ENCODE results near the gene P2RX4.
"Not testable (repeated sequence)": the region's sequence is repeated elsewhere in the genome, so short reads cannot be mapped to it uniquely, and the experiment has no call there.

The P2RX4 gene

GRCh38 chr12:121228919-121229665 lies 19.2 kb downstream of the P2RX4 start:
- DNase-seq (ENCODE audit: low read depth): no peak
- TF ChIP-seq POLR2A (IDR thresholded peaks at IDR 0.05; ENCODE audit: extremely low read depth, insufficient read length) (no peak), CTCF (IDR thresholded peaks at IDR 0.05; ENCODE audit: low read depth, low read length) (no peak), MYC (IDR thresholded peaks at IDR 0.05; ENCODE audit: low read depth, low read length) (no peak), MAX (IDR thresholded peaks at IDR 0.05; ENCODE audit: low read depth, low read length) (no peak)
- H3K4me3 ChIP-seq (ENCODE audit: low read depth, low read length): no peak overlapping the region

GRCh38 chr12:121229826-121230537 lies 20.1 kb downstream of the P2RX4 start:
- TF ChIP-seq CTCF (IDR thresholded peaks at IDR 0.05; ENCODE audit: low read depth, low read length): peak; percentile 98
- peak; percentile 25; the same call in 1 of the 2 replicates for TF ChIP-seq MYC (IDR thresholded peaks at IDR 0.05; ENCODE audit: low read depth, low read length)
- peak; percentile 93 for DNase-seq (ENCODE audit: low read depth)
- not testable (repeated sequence) for H3K4me3 ChIP-seq (ENCODE audit: low read depth, low read length)

GRCh38 chr12:121230538-121230907 lies 20.6 kb downstream of the P2RX4 start:
- no peak for TF ChIP-seq MAX (IDR thresholded peaks at IDR 0.05; ENCODE audit: low read depth, low read length)
- no peak for TF ChIP-seq POLR2A (IDR thresholded peaks at IDR 0.05; ENCODE audit: extremely low read depth, insufficient read length)
- TF ChIP-seq CTCF (IDR thresholded peaks at IDR 0.05; ENCODE audit: low read depth, low read length): no peak
- TF ChIP-seq MYC (IDR thresholded peaks at IDR 0.05; ENCODE audit: low read depth, low read length): no peak
- no peak for DNase-seq (ENCODE audit: low read depth)
- H3K4me3 ChIP-seq (ENCODE audit: low read depth, low read length): no peak overlapping the region

GRCh38 chr12:121232163-121232562 lies 22.2 kb downstream of the P2RX4 start:
- no peak for DNase-seq (ENCODE audit: low read depth)
- TF ChIP-seq MYC (IDR thresholded peaks at IDR 0.05; ENCODE audit: low read depth, low read length) (no peak), CTCF (IDR thresholded peaks at IDR 0.05; ENCODE audit: low read depth, low read length) (no peak), MAX (IDR thresholded peaks at IDR 0.05; ENCODE audit: low read depth, low read length) (no peak), POLR2A (IDR thresholded peaks at IDR 0.05; ENCODE audit: extremely low read depth, insufficient read length) (no peak)
- no peak overlapping the region for H3K4me3 ChIP-seq (ENCODE audit: low read depth, low read length)

- no peak overlapping the region for H3K4me3 ChIP-seq (ENCODE audit: low read depth, low read length)
- TF ChIP-seq CTCF (IDR thresholded peaks at IDR 0.05; ENCODE audit: low read depth, low read length): peak; percentile 4
- no peak for TF ChIP-seq POLR2A (IDR thresholded peaks at IDR 0.05; ENCODE audit: extremely low read depth, insufficient read length)
- no peak for DNase-seq (ENCODE audit: low read depth)
Observed at GRCh38 chr12:121232977-121233627, 23.2 kb downstream of the P2RX4 start.

All from NB4 (cell line).